Parathyroid adenoma (tissue), 2 donors: ENCODE measurements around the gene TDRD12.

Source experiments
- H2AFZ ChIP-seq: fragments of 300-600 bp; sonication (generic); one replicate; pipeline ENCODE4 v1.7.0; 2017; ENCODE audit warnings: antibody characterized with exemption, mild to moderate bottlenecking
- H3K27ac ChIP-seq: fragments of 300-600 bp; sonication (generic); one replicate; pipeline ENCODE4 v1.7.0; 2017
- H3K27me3 ChIP-seq: fragments of 300-600 bp; sonication (generic); one replicate; pipeline ENCODE4 v1.7.0; 2017; ENCODE audit warnings: low read length; ENCODE audit not compliant: control insufficient read depth, insufficient read depth
- H3K36me3 ChIP-seq: fragments of 300-600 bp; sonication (generic); one replicate; pipeline ENCODE4 v1.7.0; 2017; ENCODE audit warnings: low read length; ENCODE audit not compliant: control insufficient read depth, insufficient read depth
- H3K4me1 ChIP-seq: fragments of 300-600 bp; sonication (generic); one replicate; pipeline ENCODE4 v1.7.0; 2017; ENCODE audit warnings: control low read depth
- H3K4me2 ChIP-seq: fragments of 300-600 bp; sonication (generic); one replicate; pipeline ENCODE4 v1.7.0; 2017; ENCODE audit warnings: low read length
- H3K4me3 ChIP-seq: fragments of 300-600 bp; sonication (generic); one replicate; pipeline ENCODE4 v1.7.0; 2017; ENCODE audit warnings: low read depth, low read length
- H3K79me2 ChIP-seq: fragments of 300-600 bp; sonication (generic); one replicate; pipeline ENCODE4 v1.7.0; 2017; ENCODE audit warnings: control low read depth
- H3K9ac ChIP-seq: fragments of 300-600 bp; sonication (generic); one replicate; pipeline ENCODE4 v1.7.0; 2017; ENCODE audit warnings: mild to moderate bottlenecking
- H3K9me3 ChIP-seq: fragments of 300-600 bp; sonication (generic); one replicate; pipeline ENCODE4 v1.7.0; 2017; ENCODE audit warnings: low read length; ENCODE audit not compliant: control insufficient read depth
- TF ChIP-seq, protein P1 (sequence below): fragments of 300-600 bp; sonication (generic); IDR thresholded peaks from one replicate; pipeline ENCODE4 v1.7.0; 2017; ENCODE audit warnings: antibody characterized with exemption, mild to moderate bottlenecking
- donor health status: primary hyperparathyroidism.

TDRD12 gene

DNA sequence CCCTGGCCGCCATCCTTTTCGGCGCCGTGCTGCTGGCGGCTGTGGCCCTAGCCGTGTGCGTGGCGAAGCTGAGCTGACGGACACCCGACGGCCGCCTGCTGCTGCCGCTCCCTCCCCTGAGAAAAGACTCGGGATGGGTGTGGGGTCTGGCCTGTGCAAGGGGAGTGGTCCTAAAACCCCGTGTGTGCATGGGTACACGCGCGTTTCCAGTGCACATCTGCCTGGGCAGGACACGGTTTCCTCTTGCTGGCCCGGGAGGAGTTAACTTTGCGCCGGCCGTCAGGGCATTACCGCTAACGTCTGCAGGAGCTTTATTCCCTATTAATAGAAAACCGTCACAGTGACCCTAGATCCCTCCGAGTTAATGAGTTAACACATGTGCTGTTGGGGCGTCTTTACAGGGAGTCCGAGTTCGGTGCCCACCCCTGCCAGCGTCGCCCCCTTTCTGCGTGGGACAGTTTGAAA lies 42.6 kb upstream of the TDRD12 start:
- Histone ChIP-seq H2AFZ (peak overlapping the region; percentile 86), H3K27ac (no peak overlapping the region), H3K4me1 (no peaks in the 10 kb centered on the region), H3K79me2 (peaks cover 12% of the 10 kb centered on the region), H3K4me2 (peak overlapping the region; percentile 73), H3K9me3 (no peaks in the 10 kb centered on the region), H3K9ac (no peak overlapping the region), H3K27me3 (no peaks in the 10 kb centered on the region), H3K36me3 (no peaks in the 10 kb centered on the region), H3K4me3 (no peak overlapping the region)
- TF ChIP-seq, protein P1, sequence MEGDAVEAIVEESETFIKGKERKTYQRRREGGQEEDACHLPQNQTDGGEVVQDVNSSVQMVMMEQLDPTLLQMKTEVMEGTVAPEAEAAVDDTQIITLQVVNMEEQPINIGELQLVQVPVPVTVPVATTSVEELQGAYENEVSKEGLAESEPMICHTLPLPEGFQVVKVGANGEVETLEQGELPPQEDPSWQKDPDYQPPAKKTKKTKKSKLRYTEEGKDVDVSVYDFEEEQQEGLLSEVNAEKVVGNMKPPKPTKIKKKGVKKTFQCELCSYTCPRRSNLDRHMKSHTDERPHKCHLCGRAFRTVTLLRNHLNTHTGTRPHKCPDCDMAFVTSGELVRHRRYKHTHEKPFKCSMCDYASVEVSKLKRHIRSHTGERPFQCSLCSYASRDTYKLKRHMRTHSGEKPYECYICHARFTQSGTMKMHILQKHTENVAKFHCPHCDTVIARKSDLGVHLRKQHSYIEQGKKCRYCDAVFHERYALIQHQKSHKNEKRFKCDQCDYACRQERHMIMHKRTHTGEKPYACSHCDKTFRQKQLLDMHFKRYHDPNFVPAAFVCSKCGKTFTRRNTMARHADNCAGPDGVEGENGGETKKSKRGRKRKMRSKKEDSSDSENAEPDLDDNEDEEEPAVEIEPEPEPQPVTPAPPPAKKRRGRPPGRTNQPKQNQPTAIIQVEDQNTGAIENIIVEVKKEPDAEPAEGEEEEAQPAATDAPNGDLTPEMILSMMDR: no peak

DNA sequence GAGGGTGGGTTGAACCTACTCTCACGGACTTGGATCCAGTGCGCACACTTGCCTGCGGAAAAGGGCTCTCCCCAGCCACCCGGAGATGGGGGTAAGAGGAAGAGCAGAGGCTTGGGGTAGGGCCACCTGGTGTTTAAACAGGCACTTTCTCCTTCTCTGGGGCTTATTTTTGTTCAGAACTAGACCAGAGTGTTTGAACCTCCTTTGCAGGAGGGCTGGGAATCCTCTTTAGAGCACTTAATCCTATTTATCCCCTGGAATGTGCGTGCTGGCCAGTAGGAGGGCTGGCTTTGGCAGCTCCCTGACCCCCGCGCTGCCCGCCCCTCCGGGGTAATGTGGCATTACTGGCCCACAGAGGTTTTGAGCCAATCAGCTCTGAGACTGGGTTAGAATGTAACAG lies 41.9 kb upstream of the TDRD12 start:
- TF ChIP-seq, protein P1: no peak
- Histone ChIP-seq H3K4me3 (no peak overlapping the region), H3K4me1 (no peaks in the 10 kb centered on the region), H3K4me2 (no peak overlapping the region), H3K9ac (no peak overlapping the region), H3K36me3 (no peaks in the 10 kb centered on the region), H3K27me3 (no peaks in the 10 kb centered on the region), H3K27ac (no peak overlapping the region), H2AFZ (no peak overlapping the region), H3K79me2 (peaks cover 12% of the 10 kb centered on the region), H3K9me3 (no peaks in the 10 kb centered on the region)

DNA sequence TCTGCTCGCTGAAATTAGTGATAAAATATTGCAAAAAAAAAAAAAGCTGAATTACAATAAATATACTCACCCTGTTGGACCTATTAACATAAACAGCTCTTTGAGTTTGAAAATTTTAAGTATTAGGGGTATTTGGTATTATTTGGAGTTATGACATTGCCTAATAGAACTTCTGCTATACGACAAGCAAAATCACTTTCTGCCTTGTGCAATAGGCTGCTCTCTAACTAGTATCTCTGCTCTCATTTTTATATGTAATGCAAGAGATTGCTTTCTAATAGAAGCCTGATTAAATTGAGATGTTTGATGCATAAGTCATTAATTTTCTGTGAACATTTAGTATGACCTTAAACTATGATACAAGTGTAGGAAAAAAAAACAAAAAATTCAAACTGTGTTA lies 38.6 kb upstream of the TDRD12 start:
- no peak overlapping the region for H2AFZ ChIP-seq
- H3K9ac ChIP-seq: no peak overlapping the region
- no peaks in the 10 kb centered on the region for H3K36me3 ChIP-seq
- H3K79me2 ChIP-seq: no peaks in the 10 kb centered on the region
- TF ChIP-seq, protein P1: no peak
- H3K4me3 ChIP-seq: no peak overlapping the region
- H3K27ac ChIP-seq: no peak overlapping the region
- no peaks in the 10 kb centered on the region for H3K9me3 ChIP-seq
- H3K27me3 ChIP-seq: no peaks in the 10 kb centered on the region
- H3K4me1 ChIP-seq: no peaks in the 10 kb centered on the region
- no peak overlapping the region for H3K4me2 ChIP-seq

DNA sequence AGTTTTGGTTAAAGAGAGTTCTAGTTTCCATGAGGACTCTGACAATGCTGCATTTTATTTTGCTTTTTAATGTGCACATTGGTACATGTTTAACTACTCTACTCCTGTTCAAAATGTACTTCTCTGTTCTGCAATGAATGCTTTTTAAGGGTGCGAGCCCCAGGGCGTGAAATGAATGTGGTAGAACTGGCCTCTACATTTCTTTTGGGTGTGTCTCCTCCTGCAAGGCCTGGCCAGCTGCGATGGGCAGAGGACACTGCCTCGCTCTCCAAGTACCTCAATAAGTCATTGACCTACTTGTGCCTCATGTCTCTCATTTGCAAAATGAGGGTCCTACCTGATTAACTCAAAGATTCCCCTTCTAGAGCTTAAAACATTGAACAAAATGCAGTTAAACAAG lies 37.2 kb upstream of the TDRD12 start:
- H3K36me3 ChIP-seq: no peaks in the 10 kb centered on the region
- H3K79me2 ChIP-seq: no peaks in the 10 kb centered on the region
- H3K9ac ChIP-seq: no peak overlapping the region
- H3K4me1 ChIP-seq: no peaks in the 10 kb centered on the region
- H3K4me2 ChIP-seq: no peak overlapping the region
- no peak overlapping the region for H3K4me3 ChIP-seq
- H3K9me3 ChIP-seq: no peaks in the 10 kb centered on the region
- TF ChIP-seq, protein P1: no peak
- no peak overlapping the region for H2AFZ ChIP-seq
- no peaks in the 10 kb centered on the region for H3K27me3 ChIP-seq
- H3K27ac ChIP-seq: no peak overlapping the region

DNA sequence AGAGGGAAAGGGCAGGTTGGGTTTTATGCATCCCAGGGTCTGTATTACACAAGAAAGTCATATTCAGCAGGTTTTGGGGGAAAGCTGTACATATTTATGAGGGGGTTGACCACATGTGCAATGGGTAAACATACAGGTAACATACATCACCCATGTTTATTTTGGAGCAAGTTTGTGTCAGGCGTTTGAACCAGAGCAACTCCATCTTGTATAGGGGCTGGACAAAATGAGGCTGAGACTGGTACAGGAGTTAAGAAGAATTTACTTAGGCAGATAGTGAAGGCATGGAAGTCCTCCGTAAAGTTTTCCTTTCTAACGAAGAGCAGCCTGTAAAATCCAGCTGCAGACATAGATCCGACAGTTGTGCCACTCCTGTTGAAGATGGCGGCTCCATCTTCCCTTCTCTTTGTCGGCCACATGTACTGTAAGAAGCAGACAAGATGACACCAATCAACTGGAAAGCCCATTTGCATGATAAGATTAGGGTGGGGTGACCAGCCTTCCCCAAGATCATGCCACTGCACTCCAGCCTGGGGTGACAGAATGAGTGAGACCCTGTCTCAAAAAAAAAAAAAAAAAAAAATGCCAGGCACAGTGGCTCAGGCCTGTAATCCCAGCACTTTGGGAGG lies 32.6 kb upstream of the TDRD12 start:
- peaks cover 6% of the 10 kb centered on the region for H3K4me1 ChIP-seq
- no peak overlapping the region for H3K9ac ChIP-seq
- no peaks in the 10 kb centered on the region for H3K36me3 ChIP-seq
- no peak overlapping the region for H3K4me2 ChIP-seq
- H3K27me3 ChIP-seq: no peaks in the 10 kb centered on the region
- no peaks in the 10 kb centered on the region for H3K9me3 ChIP-seq
- no peak overlapping the region for H3K4me3 ChIP-seq
- no peak overlapping the region for H2AFZ ChIP-seq
- no peak overlapping the region for H3K27ac ChIP-seq
- H3K79me2 ChIP-seq: peaks cover 12% of the 10 kb centered on the region
- TF ChIP-seq, protein P1: no peak
